ENCODE results near the gene MSANTD7.

GRCh38 chr10:14878266-14879123, 40.4 kb downstream of the MSANTD7 start, which contains the start of gene SUV39H2:
- TF ChIP-seq CTCF (IDR thresholded peaks at IDR 0.05; ENCODE audit: low read depth, low read length) (no peak), EZH2phosphoT487 (IDR thresholded peaks at IDR 0.05; ENCODE audit: low read depth) (no peak)

All from OCI-LY3 (cell line).